ENCODE data around the gene PHPT1.
A peak's percentile ranks its signal among the peaks of the same experiment; 100 is the strongest.

The PHPT1 gene

DNA sequence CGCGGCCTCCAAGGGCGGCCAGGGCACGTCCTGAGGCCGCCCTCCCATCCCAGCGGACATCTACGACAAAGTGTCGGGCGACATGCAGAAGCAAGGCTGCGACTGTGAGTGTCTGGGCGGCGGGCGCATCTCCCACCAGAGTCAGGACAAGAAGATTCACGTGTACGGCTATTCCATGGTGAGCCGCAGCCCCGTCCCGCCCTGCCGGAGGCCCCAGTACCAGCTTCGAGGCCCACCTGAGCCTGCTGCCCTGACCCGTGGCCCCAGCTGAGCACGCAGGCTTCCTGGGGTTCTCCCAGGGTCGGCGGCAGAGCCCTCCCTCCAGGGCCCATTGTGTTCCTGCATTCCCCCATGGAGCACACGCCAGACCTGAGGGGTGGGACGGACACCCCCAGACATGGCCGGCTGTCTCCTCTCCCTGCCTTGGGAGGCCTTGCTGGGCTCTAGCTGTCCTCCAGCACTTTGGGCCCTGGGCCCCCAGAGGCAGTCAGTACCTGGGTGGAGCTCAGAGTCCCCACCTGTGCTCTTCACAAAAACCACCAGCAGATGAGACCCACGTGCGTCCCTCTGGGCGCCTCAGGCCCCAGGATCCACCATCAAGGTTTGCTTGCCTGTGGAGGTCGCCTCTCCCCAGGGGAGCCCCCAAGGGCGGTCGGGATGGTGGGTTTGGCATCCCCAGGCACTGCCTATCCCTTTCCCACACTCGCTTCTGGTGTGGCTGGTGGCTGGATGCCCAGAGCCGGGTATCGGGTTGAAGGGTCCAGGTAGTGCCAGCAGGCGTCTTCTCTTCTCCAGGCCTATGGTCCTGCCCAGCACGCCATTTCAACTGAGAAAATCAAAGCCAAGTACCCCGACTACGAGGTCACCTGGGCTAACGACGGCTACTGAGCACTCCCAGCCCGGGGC, 1.0 kb downstream of the PHPT1 start:
- no peak for DNase-seq

DNA sequence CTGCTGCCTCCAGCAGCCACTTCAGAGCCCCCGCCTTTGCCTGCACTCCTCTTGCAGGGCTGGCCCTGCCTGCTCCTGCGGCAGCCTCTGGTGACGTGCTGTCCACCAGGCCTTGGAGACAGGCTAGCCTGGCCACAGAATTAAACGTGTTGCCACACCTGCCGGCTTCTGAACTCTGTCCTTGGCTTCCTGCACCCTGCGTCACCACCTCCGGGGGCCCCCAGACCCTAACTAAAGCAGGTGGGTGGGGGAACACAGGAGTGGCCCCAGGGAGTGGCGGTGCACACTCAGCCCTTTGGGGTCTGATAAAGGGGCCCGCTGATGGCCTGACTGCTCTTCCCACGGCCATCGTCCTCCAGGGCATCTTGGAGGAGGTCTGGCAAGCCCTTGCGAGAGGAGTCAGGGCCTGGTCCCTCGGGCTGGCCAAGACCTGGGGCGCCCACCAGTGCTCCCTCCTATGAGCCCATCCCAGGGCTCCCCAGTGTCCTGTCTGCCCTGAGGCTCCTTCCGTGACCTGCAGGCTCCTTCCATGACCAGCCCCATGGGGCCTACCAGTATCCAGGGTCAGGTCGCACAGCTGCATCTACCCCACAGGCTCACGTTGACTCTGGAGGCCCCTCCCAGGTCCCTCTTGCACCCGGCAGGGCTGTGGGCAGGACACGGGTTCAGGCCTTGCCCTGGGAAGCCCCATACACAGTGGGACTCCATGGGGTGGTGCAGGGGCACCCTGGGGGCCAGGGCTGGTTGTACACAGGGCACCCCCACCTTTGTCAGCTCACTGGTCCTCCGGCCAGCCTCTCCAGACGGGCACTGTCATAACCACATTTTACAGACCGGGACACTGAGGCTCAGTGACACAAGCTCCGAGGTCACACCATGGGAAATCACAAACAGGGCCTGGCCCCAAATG, 1.9 kb downstream of the PHPT1 start:
- no peak for DNase-seq

DNA sequence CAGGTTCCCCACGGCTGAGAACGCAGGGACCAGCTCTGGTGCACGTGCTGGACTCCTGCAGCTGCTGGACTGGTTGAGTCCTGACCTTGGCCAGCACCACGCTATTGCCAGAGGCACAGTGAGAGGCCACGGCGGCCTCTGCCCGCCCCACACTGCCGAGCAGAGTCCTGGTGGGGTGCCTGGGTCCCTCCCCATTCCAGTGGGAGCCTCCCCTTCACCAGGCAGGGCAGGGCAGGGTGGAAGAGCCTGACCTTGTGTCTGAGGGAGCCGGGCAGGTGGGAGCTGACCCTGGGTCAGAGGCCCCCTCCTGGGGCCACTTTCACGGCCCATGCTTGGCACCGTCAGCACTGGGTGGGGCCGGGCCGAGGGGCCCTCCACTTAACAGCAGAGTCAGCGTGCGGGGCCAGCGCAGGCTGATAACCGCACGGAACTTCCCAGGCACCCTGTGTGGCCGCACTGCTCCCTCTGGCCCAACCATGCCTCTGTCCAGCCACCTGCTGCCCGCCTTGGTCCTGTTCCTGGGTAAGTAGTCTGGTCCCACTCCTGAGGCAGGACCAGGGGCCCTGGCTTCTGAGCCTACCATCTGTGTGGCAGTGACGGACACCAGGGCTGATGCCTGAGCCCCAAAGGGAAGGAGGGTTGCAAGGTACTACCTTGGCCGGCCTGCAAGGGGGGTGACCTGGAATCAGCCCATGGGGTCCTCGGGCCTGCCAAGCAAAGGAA, 2.9 kb downstream of the PHPT1 start, which contains the start of gene MAMDC4:
Gene MAMDC4, plus strand, starts transcription at position 406 of the 723 bp plus-strand sequence. Its CDS starts 71 bp downstream, at position 477.
- DNase-seq = no peak

DNA sequence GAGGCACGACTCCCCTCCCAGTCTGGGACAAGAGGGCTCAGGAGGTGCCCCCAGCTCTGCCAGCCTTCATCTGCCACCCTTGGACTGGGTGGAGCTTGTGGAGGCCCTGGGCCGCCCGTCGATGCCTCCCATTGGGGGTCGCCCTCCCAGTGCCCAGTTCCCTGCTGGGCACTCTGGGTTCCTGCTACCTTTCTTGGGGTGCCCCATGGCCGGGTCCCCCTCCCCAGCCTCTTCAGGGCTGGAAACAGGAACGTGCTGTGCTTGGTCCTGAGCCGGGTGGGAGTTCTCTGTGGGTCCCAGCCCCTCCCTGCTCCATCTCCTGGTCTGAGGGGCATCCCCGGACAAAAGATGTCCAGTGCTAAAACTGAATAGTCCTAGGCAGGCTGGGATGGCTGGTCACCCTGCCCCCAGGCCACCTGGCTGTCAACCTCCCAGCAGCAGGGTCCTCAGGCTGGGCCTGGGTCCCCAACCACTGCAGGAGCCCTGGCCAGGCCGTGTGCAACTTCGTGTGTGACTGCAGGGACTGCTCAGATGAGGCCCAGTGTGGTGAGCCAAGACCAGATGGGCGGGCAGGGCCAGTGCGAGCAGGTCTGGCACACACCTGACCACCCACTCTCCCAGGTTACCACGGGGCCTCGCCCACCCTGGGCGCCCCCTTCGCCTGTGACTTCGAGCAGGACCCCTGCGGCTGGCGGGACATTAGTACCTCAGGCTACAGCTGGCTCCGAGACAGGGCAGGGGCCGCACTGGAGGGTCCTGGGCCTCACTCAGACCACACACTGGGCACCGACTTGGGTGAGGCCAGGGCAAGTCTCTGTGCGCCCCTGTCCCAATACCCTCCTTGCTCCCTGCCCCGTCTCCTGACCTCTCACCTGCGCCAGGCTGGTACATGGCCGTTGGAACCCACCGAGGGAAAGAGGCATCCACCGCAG, 3.7 kb downstream of the PHPT1 start:
- DNase-seq = no peak

DNA sequence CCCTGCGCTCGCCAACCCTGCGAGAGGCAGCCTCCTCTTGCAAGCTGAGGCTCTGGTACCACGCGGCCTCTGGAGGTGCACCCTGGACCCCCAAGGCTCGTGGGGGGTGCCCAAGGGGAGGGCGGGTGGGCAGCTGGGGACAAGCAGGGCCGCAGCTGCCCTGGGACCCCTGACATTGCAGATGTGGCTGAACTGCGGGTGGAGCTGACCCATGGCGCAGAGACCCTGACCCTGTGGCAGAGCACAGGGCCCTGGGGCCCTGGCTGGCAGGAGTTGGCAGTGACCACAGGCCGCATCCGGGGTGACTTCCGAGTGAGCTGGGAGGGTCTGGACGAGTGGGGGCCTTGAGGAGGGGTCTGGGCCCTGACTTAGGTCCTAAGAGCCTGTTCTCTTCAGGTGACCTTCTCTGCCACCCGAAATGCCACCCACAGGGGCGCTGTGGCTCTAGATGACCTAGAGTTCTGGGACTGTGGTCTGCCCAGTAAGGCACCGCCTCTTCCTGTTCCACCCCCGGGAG, 4.4 kb downstream of the PHPT1 start:
- no peak for DNase-seq

DNA sequence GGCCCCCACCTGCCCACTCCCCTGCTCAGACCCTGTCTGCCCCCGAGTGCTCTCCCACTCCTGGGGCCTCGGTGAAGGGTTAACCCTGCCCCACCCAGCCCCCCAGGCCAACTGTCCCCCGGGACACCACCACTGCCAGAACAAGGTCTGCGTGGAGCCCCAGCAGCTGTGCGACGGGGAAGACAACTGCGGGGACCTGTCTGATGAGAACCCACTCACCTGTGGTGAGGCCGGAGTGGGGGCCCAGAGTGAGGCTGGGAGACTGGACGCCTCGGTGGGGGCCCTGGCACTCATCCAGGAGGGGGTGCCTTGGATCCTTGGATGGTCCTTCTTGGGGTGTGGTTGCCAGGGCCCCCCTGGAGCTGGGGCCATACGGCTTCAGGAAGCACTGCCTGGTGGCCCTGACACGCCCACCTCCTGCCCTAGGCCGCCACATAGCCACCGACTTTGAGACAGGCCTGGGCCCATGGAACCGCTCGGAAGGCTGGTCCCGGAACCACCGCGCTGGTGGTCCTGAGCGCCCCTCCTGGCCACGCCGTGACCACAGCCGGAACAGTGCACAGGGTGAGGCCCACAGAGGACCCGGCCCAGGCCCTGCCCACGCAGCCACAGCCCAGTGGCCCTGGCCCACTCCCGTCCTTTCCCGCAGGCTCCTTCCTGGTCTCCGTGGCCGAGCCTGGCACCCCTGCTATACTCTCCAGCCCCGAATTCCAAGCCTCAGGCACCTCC, 5.1 kb downstream of the PHPT1 start:
- DNase-seq = no peak

DNA sequence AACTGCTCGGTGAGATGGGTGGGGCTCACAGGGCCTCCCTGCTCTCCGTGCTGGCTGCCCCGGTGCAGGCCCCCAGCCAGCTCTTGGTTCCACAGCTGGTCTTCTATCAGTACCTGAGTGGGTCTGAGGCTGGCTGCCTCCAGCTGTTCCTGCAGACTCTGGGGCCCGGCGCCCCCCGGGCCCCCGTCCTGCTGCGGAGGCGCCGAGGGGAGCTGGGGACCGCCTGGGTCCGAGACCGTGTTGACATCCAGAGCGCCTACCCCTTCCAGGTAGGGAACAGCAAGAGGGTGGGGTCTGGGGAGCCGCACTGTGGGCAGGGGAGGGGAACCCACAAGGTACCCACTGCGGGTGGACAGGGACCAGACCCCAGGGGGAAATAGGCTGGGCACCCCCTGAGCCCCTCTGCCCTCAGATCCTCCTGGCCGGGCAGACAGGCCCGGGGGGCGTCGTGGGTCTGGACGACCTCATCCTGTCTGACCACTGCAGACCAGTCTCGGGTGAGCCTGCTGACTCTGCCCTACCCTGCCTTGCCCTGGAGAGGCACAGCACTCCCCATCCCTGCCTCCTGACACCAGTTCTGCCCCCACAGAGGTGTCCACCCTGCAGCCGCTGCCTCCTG, 5.7 kb downstream of the PHPT1 start:
- no peak for DNase-seq

DNA sequence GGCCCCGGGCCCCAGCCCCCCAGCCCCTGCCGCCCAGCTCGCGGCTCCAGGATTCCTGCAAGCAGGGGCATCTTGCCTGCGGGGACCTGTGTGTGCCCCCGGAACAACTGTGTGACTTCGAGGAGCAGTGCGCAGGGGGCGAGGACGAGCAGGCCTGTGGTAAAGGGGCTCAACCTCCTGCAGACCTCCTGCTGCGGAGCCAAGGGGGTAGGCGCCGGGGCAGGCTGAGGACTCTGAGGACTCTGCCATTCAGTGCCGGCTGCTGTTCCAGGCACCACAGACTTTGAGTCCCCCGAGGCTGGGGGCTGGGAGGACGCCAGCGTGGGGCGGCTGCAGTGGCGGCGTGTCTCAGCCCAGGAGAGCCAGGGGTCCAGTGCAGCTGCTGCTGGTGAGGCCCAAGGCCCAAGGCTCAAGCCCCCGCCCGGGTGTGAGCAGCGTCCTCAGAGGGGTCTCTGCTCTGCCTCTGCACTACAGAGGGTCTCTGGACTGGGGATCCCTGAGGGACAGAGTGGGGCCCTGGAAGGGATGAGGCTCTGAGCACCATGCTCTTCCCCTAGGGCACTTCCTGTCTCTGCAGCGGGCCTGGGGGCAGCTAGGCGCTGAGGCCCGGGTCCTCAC, 6.4 kb downstream of the PHPT1 start:
- DNase-seq = no peak

DNA sequence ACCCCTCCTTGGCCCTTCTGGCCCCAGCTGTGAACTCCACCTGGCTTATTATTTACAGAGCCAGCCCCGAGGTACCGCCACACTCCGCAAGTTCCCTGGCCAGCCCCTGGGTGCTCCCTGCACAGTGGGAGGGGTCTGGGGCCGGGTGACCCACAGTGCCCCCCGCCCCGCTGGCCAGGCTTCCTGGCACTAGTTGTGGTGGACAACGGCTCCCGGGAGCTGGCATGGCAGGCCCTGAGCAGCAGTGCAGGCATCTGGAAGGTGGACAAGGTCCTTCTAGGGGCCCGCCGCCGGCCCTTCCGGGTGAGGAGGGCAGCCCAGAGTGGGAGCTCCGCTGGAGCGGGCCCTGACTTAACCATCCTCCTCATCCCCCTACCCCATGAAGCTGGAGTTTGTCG, 6.9 kb downstream of the PHPT1 start:
- DNase-seq = no peak

DNA sequence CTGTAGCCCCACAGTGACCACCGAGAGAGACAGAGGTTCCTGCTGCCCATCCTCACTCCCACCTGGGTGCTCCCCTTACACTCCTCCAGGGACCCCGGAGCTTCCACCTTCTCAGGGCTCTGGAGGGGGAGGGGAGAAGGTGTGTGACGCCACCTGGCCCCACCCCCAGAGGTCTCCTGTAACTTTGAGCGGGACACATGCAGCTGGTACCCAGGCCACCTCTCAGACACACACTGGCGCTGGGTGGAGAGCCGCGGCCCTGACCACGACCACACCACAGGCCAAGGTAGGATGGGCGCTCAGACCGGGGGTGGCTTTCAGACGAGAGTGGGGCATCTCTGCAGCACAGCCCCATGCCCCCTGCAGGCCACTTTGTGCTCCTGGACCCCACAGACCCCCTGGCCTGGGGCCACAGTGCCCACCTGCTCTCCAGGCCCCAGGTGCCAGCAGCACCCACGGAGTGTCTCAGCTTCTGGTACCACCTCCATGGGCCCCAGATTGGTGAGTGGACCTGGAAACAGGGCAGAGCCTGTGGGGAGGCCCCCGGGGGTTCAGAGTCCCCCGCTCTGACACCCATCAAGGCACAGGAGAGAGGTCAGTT, 7.4 kb downstream of the PHPT1 start:
- DNase-seq = no peak

DNA sequence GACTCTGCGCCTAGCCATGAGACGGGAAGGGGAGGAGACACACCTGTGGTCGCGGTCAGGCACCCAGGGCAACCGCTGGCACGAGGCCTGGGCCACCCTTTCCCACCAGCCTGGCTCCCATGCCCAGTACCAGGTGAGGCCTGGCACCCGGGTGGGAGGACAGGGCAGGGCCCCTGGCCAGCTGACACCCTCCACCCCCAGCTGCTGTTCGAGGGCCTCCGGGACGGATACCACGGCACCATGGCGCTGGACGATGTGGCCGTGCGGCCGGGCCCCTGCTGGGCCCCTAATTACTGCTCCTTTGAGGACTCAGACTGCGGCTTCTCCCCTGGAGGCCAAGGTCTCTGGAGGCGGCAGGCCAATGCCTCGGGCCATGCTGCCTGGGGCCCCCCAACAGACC, 8.0 kb downstream of the PHPT1 start:
- no peak for DNase-seq

DNA sequence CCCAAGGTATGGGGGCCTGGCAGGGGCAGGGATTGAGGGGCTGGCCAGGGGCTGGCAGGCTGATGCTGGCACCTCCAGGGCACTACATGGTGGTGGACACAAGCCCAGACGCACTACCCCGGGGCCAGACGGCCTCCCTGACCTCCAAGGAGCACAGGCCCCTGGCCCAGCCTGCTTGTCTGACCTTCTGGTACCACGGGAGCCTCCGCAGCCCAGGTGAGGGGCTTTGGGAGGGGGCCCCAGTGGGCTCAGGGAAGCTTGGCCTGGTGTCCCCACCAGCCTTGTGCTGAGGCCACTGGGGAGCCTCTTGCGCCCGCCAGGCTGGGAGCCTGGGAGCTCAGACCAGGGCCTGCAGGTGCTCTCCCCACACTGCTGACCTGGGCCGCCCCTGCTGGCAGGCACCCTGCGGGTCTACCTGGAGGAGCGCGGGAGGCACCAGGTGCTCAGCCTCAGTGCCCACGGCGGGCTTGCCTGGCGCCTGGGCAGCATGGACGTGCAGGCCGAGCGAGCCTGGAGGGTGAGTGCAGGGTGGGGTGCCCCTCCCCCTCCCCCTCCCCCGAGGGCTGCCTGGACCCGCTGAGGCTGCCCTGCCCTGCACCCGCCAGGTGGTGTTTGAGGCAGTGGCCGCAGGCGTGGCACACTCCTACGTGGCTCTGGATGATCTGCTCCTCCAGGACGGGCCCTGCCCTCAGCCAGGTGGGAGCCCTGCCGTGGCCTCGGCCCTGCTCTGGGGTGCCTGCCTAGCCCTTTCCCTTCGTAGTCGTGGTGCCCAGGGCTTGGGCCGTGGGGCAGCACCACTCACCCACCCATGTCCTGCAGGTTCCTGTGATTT, 8.6 kb downstream of the PHPT1 start:
- DNase-seq = no peak

DNA sequence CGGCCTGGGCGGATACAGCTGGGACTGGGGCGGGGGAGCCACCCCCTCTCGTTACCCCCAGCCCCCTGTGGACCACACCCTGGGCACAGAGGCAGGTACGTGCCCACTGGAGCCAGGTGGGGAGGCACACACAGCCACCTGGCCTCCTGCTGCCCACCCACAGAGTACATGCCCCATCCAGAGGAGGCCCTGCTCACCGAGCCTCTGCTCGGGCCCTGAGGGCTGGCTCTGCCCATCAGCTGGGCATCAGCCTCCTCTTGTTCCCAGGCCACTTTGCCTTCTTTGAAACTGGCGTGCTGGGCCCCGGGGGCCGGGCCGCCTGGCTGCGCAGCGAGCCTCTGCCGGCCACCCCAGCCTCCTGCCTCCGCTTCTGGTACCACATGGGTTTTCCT, 9.2 kb downstream of the PHPT1 start:
- no peak for DNase-seq

DNA sequence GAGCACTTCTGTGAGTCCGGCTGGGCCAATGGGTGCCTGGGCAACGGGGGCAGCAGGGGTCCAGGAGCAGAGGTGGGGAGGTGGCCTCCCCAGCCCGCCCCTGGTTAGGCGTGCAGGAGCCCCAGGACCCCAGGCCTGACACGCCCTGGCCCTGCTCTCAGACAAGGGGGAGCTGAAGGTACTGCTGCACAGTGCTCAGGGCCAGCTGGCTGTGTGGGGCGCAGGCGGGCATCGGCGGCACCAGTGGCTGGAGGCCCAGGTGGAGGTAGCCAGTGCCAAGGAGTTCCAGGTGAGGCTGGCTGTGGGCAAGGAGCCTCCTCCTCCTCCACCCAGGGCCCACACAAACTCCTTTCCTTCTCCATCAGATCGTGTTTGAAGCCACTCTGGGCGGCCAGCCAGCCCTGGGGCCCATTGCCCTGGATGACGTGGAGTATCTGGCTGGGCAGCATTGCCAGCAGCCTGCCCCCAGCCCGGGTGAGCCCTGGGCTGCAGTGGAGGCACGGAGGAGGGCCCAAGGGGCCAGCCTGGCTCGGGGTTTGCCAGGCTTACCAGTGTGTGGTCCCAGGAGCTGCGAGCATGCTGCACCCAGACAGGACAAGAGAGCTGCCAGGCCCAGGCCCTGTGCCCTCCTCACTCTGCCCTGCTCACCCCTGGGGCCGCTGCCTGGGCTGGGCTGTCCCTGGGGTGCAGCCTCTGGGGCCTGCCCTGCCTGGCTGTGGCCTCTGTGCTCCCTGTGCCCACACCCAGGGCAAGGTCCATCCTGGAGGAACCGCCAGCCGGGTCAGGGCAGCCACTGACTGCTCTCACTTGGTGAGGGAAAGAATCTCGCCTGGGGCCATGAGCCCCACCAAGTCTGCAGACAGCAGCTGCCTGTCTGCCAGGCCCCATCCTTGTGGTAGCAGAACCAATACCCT, 9.9 kb downstream of the PHPT1 start:
- DNase-seq = peak; percentile 56

DNA sequence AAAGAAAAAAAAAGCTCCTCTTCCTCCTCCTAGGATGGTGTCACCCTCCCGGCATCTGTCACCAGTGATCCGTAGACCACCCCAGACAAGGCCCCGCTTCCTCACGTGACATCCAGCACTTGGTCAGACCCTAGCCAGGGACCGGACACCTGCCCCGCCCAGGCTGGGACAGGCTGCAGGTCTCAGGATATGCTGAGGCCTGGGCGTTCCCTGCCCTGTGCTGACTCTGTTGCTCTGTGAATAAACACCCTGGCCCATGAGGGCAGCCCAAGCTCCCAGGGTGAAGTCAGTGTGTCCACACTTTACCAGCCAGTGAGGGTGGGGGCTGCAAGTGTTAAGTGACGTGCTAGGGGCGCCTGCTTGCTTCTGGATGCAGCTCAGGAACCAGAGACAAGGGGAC, 11.3 kb downstream of the PHPT1 start:
- no peak for DNase-seq

DNA sequence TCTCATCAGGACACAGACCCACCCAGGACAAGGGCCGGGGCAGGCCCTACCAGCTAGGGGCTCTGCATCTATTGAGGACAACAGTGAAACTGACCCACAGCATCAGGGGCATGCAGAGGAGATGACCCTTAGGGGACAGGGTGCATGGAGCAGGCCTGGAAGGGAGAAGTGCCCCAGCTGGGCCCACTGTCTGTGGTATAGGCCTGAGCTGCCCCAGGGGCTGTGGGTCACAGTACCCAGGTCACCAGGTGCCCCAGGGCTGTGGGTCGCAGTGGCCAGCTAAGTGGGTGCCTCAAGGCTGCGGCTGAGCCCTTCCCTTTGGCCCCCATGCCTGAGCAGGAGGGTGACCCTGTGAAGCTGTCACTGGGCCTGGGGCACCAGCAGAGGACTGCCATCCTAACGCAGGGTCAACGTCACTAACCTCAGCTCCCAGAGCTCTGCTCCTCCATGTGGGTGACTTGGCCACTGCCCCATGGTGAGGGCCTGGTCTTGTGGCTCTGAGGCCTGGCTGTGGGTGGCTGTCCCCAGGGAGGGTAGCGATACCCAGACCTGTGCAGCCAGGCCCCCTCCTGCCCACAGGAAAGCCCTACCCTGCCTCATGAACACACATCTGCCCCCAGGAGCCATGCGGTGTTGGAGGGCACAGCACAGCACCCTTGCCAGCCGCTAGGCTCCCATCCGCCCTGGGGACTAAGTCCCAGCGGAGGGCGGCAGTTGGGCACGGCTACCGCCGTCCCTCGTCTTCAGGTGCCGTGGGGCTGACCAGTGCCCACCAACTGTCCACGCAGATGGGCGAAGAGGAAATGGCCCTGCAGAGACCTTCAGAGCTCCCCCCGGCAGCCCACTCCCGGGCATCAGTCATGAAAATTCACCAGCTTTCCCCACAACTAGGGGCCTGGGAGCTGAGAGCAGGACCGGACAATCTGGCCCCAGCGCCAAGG, 12.0 kb downstream of the PHPT1 start:
- DNase-seq = no peak

Measured in midbrain (tissue), 1 donor.